ENCODE measurements around the gene LRP1B.

DNA sequence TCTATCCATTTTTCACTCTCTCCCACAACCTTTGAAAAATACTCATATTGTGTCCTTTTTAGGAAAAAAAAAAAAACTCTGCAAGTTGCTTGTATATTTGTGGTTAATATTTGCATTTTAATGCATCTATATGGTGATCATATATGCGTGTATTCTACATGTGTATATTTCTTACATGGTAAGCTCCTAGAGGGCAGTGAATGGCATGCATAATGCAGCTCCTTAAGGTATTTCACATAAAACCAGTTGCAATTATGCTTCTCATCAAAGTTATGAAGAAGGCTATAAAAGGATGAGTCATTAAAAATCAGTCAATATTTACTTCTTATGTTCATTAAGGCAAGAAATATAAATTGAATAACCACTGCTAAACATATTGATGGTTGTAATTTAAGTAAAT is 100.8 kb downstream of the LRP1B start:
- TF ChIP-seq, protein P1, sequence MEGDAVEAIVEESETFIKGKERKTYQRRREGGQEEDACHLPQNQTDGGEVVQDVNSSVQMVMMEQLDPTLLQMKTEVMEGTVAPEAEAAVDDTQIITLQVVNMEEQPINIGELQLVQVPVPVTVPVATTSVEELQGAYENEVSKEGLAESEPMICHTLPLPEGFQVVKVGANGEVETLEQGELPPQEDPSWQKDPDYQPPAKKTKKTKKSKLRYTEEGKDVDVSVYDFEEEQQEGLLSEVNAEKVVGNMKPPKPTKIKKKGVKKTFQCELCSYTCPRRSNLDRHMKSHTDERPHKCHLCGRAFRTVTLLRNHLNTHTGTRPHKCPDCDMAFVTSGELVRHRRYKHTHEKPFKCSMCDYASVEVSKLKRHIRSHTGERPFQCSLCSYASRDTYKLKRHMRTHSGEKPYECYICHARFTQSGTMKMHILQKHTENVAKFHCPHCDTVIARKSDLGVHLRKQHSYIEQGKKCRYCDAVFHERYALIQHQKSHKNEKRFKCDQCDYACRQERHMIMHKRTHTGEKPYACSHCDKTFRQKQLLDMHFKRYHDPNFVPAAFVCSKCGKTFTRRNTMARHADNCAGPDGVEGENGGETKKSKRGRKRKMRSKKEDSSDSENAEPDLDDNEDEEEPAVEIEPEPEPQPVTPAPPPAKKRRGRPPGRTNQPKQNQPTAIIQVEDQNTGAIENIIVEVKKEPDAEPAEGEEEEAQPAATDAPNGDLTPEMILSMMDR (IDR thresholded peaks at IDR 0.05) = no peak
- TF ChIP-seq IRF2 (CRISPR knock-in tag; IDR thresholded peaks at IDR 0.05; ENCODE audit: borderline replicate concordance, low read depth) (no peak), ETV6 (CRISPR knock-in tag; IDR thresholded peaks at IDR 0.05) (no peak), E2F5 (CRISPR knock-in tag; IDR thresholded peaks at IDR 0.05) (no peak), MAX (CRISPR knock-in tag; IDR thresholded peaks at IDR 0.05) (no peak), ESRRA (CRISPR knock-in tag; IDR thresholded peaks at IDR 0.05; ENCODE audit: borderline replicate concordance) (no peak), SP1 (CRISPR knock-in tag; conservative IDR thresholded peaks at IDR 0.05) (no peak), CBFB (CRISPR knock-in tag; IDR thresholded peaks at IDR 0.05; ENCODE audit: low read depth) (no peak), ATF1 (CRISPR knock-in tag; IDR thresholded peaks at IDR 0.05) (no peak), NFE2L1 (CRISPR knock-in tag; IDR thresholded peaks at IDR 0.05) (no peak)
- TF ChIP-seq, protein P2, sequence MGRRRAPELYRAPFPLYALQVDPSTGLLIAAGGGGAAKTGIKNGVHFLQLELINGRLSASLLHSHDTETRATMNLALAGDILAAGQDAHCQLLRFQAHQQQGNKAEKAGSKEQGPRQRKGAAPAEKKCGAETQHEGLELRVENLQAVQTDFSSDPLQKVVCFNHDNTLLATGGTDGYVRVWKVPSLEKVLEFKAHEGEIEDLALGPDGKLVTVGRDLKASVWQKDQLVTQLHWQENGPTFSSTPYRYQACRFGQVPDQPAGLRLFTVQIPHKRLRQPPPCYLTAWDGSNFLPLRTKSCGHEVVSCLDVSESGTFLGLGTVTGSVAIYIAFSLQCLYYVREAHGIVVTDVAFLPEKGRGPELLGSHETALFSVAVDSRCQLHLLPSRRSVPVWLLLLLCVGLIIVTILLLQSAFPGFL (CRISPR knock-in tag; IDR thresholded peaks at IDR 0.05; ENCODE audit: borderline replicate concordance) = no peak
- TF ChIP-seq, protein P3, sequence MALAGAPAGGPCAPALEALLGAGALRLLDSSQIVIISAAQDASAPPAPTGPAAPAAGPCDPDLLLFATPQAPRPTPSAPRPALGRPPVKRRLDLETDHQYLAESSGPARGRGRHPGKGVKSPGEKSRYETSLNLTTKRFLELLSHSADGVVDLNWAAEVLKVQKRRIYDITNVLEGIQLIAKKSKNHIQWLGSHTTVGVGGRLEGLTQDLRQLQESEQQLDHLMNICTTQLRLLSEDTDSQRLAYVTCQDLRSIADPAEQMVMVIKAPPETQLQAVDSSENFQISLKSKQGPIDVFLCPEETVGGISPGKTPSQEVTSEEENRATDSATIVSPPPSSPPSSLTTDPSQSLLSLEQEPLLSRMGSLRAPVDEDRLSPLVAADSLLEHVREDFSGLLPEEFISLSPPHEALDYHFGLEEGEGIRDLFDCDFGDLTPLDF (CRISPR knock-in tag; IDR thresholded peaks at IDR 0.05) = no peak

Measured in WTC11 (cell line).